ENCODE measurements around the gene PPARG. TPM values are rescaled to one million over a fixed set of nuclear protein-coding genes. Genes with fewer than 3 reads are reported as not detected.

PPARG gene
- polyA plus RNA-seq, 1 of the 3 experiments (the other 2 are of a cell fraction): 2.8 TPM

DNA sequence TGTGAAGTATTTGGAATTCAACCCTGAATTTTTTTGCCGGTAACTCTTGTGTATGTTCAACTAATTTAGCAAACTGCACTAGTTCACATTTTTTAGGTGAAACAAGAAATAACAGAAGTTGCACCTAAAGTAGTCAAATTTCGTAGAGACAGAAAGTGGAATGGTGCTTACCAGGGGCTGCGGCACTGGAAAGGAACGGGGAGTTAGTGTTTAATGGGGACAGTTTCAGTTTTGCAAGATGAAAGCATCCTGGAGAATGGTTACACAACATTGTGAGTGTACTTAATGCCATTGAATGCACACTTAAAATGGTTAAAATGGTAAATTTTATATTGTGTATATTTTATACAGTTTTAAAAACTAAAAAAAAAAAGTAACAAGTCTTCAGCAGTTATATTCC is 27.4 kb downstream of the PPARG start:
- TF ChIP-seq JUND (IDR thresholded peaks at IDR 0.05): no peak
- Histone ChIP-seq H3K9ac (no peak overlapping the region), H3K9me2 (no peaks in the 10 kb centered on the region), H3K9me3 (no peaks in the 10 kb centered on the region), H3K4me3 (ENCODE audit: low read depth in 2 of 2, low read length in 1 of 2) (no peak overlapping the region), H3F3A (replicated peaks; ENCODE audit: insufficient read depth) (peaks cover 7% of the 10 kb centered on the region), H2AFZ (ENCODE audit: low read depth) (no peak overlapping the region), H3K79me2 (ENCODE audit: insufficient read depth) (no peaks in the 10 kb centered on the region), H4K20me1 (ENCODE audit: insufficient read depth) (no peaks in the 10 kb centered on the region), H3K36me3 (replicated peaks in 1 of 2; ENCODE audit: control insufficient read depth in 1 of 2, insufficient read depth in 2 of 2, low read length in 1 of 2) (no peaks in the 10 kb centered on the region), H3K4me1 (ENCODE audit: control insufficient read depth in 1 of 2, insufficient read depth in 2 of 2, low read depth in 1 of 2, low read length in 1 of 2) (0 out of 4 replicates have a peak, but pooled peaks cover 0 to 4% of the 10 kb centered on the region in 2 experiments), H3K4me2 (no peak overlapping the region), H3K27me3 (ENCODE audit: insufficient read depth) (no peaks in the 10 kb centered on the region), H3K27ac (ENCODE audit: low read depth in 2 of 2, low read length in 1 of 2) (no peak overlapping the region)
- WGBS (ENCODE audit: low lambda C conversion rate): 83% methylated on average over 4 of the region's 4 CpGs
- ChIA-PET POLR2A (no interaction called here), CTCF (interaction anchor here (1.5 kb wide), 1 partner anchor 163 kb away, joined by 5 read pairs; no protein-coding TSS in a partner anchor)
- no peak for DNase-seq

GRCh38 chr3:12316729-12317351 is 28.0 kb downstream of the PPARG start:
- no peaks in the 10 kb centered on the region for H3K9me2 ChIP-seq
- H3K4me1 ChIP-seq (ENCODE audit: control insufficient read depth in 1 of 2, insufficient read depth in 2 of 2, low read depth in 1 of 2, low read length in 1 of 2): 0 out of 4 replicates have a peak, but pooled peaks cover 0 to 1% of the 10 kb centered on the region in 2 experiments
- H3K4me2 ChIP-seq: no peak overlapping the region
- H3F3A ChIP-seq (replicated peaks; ENCODE audit: insufficient read depth): peaks cover 1% of the 10 kb centered on the region
- POLR2A ChIA-PET: no interaction called here
- no peak overlapping the region for H3K9ac ChIP-seq
- no peaks in the 10 kb centered on the region for H3K27me3 ChIP-seq (ENCODE audit: insufficient read depth)
- TF ChIP-seq ELF1 (IDR thresholded peaks at IDR 0.05): no peak
- no peaks in the 10 kb centered on the region for H3K79me2 ChIP-seq (ENCODE audit: insufficient read depth)
- H3K9me3 ChIP-seq: no peaks in the 10 kb centered on the region
- H3K27ac ChIP-seq (ENCODE audit: low read depth in 2 of 2, low read length in 1 of 2): no peak overlapping the region
- DNase-seq: no peak
- no peak overlapping the region for H2AFZ ChIP-seq (ENCODE audit: low read depth)
- H4K20me1 ChIP-seq (ENCODE audit: insufficient read depth): no peaks in the 10 kb centered on the region
- no peak overlapping the region for H3K4me3 ChIP-seq (ENCODE audit: low read depth in 2 of 2, low read length in 1 of 2)
- no peaks in the 10 kb centered on the region for H3K36me3 ChIP-seq (replicated peaks in 1 of 2; ENCODE audit: control insufficient read depth in 1 of 2, insufficient read depth in 2 of 2, low read length in 1 of 2)
- CTCF ChIA-PET: interaction anchor here (1.5 kb wide), 1 partner anchor 163 kb away, joined by 5 read pairs; no protein-coding TSS in a partner anchor
- WGBS (ENCODE audit: low lambda C conversion rate): 58% methylated on average over 4 of the region's 4 CpGs

GRCh38 chr3:12317914-12318313 is 29.0 kb downstream of the PPARG start:
- Histone ChIP-seq H2AFZ (ENCODE audit: low read depth) (no peak overlapping the region), H3K27ac (ENCODE audit: low read depth in 2 of 2, low read length in 1 of 2) (no peak overlapping the region), H3K4me3 (ENCODE audit: low read depth in 2 of 2, low read length in 1 of 2) (no peak overlapping the region), H3K9ac (no peak overlapping the region), H3K4me2 (no peak overlapping the region), H3K27me3 (ENCODE audit: insufficient read depth) (no peaks in the 10 kb centered on the region), H4K20me1 (ENCODE audit: insufficient read depth) (no peaks in the 10 kb centered on the region), H3K79me2 (ENCODE audit: insufficient read depth) (no peaks in the 10 kb centered on the region), H3K9me3 (no peaks in the 10 kb centered on the region), H3F3A (replicated peaks; ENCODE audit: insufficient read depth) (no peaks in the 10 kb centered on the region), H3K36me3 (replicated peaks in 1 of 2; ENCODE audit: control insufficient read depth in 1 of 2, insufficient read depth in 2 of 2, low read length in 1 of 2) (no peaks in the 10 kb centered on the region), H3K4me1 (ENCODE audit: control insufficient read depth in 1 of 2, insufficient read depth in 2 of 2, low read depth in 1 of 2, low read length in 1 of 2) (no peaks in the 10 kb centered on the region), H3K9me2 (no peaks in the 10 kb centered on the region)
- DNase-seq: no peak
- 92% methylated on average over 5 of the region's 5 CpGs for WGBS (ENCODE audit: low lambda C conversion rate)
- no peak for TF ChIP-seq TAF1 (IDR thresholded peaks at IDR 0.05; ENCODE audit: borderline replicate concordance, low read depth, low read length)
- no peak for TF ChIP-seq FOXJ3 (CRISPR knock-in tag; IDR thresholded peaks at IDR 0.05)
- TF ChIP-seq, protein P1, sequence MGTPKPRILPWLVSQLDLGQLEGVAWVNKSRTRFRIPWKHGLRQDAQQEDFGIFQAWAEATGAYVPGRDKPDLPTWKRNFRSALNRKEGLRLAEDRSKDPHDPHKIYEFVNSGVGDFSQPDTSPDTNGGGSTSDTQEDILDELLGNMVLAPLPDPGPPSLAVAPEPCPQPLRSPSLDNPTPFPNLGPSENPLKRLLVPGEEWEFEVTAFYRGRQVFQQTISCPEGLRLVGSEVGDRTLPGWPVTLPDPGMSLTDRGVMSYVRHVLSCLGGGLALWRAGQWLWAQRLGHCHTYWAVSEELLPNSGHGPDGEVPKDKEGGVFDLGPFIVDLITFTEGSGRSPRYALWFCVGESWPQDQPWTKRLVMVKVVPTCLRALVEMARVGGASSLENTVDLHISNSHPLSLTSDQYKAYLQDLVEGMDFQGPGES (IDR thresholded peaks at IDR 0.05; ENCODE audit: low read depth, low read length): no peak
- TF ChIP-seq CHD2 (IDR thresholded peaks at IDR 0.05; ENCODE audit: low read length, partially characterized antibody): no peak
- no peak for TF ChIP-seq RXRA (IDR thresholded peaks at IDR 0.05; ENCODE audit: borderline replicate concordance, low read depth)
- TF ChIP-seq TCF12 (IDR thresholded peaks at IDR 0.05): no peak
- no peak for TF ChIP-seq EZH2phosphoT487 (IDR thresholded peaks at IDR 0.05; ENCODE audit: borderline replicate concordance, low read depth)
- TF ChIP-seq RAD21 (IDR thresholded peaks at IDR 0.05; ENCODE audit: low read length): no peak
- TF ChIP-seq TEAD4 (IDR thresholded peaks at IDR 0.05; ENCODE audit: borderline replicate concordance, insufficient read depth): no peak
- TF ChIP-seq FOSL2 (IDR thresholded peaks at IDR 0.05; ENCODE audit: borderline replicate concordance, low read depth): no peak
- no peak for TF ChIP-seq GATA2 (CRISPR knock-in tag; IDR thresholded peaks at IDR 0.05)
- TF ChIP-seq, protein P2, sequence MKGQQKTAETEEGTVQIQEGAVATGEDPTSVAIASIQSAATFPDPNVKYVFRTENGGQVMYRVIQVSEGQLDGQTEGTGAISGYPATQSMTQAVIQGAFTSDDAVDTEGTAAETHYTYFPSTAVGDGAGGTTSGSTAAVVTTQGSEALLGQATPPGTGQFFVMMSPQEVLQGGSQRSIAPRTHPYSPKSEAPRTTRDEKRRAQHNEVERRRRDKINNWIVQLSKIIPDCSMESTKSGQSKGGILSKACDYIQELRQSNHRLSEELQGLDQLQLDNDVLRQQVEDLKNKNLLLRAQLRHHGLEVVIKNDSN (IDR thresholded peaks at IDR 0.05; ENCODE audit: borderline replicate concordance, low read depth): no peak
- TF ChIP-seq RFX5 (IDR thresholded peaks at IDR 0.05; ENCODE audit: low read length): no peak
- TF ChIP-seq, protein P3, sequence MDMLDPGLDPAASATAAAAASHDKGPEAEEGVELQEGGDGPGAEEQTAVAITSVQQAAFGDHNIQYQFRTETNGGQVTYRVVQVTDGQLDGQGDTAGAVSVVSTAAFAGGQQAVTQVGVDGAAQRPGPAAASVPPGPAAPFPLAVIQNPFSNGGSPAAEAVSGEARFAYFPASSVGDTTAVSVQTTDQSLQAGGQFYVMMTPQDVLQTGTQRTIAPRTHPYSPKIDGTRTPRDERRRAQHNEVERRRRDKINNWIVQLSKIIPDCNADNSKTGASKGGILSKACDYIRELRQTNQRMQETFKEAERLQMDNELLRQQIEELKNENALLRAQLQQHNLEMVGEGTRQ (IDR thresholded peaks at IDR 0.05; ENCODE audit: borderline replicate concordance, low read depth, low read length): no peak
- TF ChIP-seq NFIC (IDR thresholded peaks at IDR 0.05; ENCODE audit: borderline replicate concordance): no peak
- no peak for TF ChIP-seq MAX (IDR thresholded peaks at IDR 0.05; ENCODE audit: low read depth)
- TF ChIP-seq SIN3A (IDR thresholded peaks at IDR 0.05; ENCODE audit: borderline replicate concordance, low read depth, low read length): no peak
- ChIA-PET POLR2A (no interaction called here), CTCF (no interaction called here)

Data from SK-N-SH (cell line).